ENCODE results near the gene DDX52.

Gene DDX52

GRCh38 chr17:37570527-37571093 is 72.6 kb downstream of the DDX52 start:
- no peak for DNase-seq (ENCODE audit: low read depth)
- peak; percentile 67 for TF ChIP-seq CTCF (IDR thresholded peaks at IDR 0.05; ENCODE audit: control insufficient read depth, insufficient read depth, low read depth, low read length, missing control alignments)
- no peak overlapping the region for H3K4me3 ChIP-seq (ENCODE audit: control insufficient read depth, low read depth, low read length)

- no peak for DNase-seq (ENCODE audit: low read depth)
- no peak overlapping the region for H3K4me3 ChIP-seq (ENCODE audit: control insufficient read depth, low read depth, low read length)
- no peak for TF ChIP-seq CTCF (IDR thresholded peaks at IDR 0.05; ENCODE audit: control insufficient read depth, insufficient read depth, low read depth, low read length, missing control alignments)
Measured at GRCh38 chr17:37568350-37569053, 74.7 kb downstream of the DDX52 start.

DNA sequence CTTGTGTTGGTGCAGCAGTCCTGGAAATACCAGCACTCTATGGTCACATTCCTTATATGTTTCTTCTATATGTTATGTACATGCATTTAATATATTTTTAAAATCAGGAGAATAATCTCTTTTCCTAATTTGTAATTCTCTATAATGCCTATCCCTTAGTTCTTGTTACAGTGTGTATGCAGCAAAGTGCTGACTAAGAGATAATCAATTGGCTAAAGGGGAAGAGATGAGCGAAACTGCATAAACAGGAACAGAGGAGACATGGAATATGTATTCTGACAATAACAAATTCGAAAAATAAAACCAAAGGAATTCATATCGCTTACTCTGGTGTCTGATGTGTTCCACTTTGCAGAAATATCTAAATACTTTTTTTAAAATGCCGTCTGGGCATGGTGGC is 75.7 kb downstream of the DDX52 start:
- no peak overlapping the region for H3K4me3 ChIP-seq (ENCODE audit: control insufficient read depth, low read depth, low read length)
- no peak for DNase-seq (ENCODE audit: low read depth)
- TF ChIP-seq CTCF (IDR thresholded peaks at IDR 0.05; ENCODE audit: control insufficient read depth, insufficient read depth, low read depth, low read length, missing control alignments), result no peak

DNA sequence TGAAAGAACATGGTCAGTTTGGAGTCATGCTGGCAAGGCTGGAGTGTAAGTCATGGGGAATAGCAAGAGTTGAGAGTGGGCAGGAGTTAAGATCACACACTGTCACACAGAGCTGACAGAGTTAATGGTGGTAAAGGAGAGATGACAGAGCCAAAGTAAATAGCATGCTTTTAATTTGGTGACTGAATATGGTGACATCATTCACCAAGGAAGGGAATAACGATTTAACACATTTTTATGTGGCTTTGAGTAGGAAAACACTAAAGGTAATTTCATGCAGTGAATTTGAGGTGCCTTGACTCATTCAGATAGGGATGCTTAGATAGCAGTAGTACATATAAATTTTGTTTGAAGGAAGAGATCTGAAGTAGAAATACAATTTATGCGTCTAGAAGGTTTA is 76.1 kb downstream of the DDX52 start:
- no peak overlapping the region for H3K4me3 ChIP-seq (ENCODE audit: control insufficient read depth, low read depth, low read length)
- TF ChIP-seq CTCF (IDR thresholded peaks at IDR 0.05; ENCODE audit: control insufficient read depth, insufficient read depth, low read depth, low read length, missing control alignments), result no peak

DNA sequence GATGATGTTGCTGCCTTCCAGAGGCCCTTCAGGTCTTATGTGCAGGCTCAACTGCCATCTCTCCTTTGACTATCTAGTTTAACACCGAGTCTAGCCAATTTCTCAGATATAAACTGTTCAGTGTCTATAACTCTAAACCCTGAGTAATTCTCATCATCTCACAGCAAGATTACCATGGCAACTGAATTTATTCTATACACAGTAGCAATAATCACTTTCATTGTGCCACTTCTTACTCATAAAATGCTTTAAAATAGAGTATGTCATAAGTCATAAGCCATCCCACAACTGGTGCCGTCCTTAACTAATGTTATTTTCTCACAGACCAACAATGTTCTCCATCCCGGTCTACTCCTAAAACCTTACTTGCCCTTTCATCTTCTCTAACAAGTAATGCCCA is 79.0 kb downstream of the DDX52 start:
- H3K4me3 ChIP-seq (ENCODE audit: control insufficient read depth, low read depth, low read length), result no peak overlapping the region
- no peak for TF ChIP-seq CTCF (IDR thresholded peaks at IDR 0.05; ENCODE audit: control insufficient read depth, insufficient read depth, low read depth, low read length, missing control alignments)
- DNase-seq (ENCODE audit: low read depth), result no peak

More for the DNA sequence above, 76.1 kb downstream of the DDX52 start:
- no peak for DNase-seq (ENCODE audit: low read depth)

DNA sequence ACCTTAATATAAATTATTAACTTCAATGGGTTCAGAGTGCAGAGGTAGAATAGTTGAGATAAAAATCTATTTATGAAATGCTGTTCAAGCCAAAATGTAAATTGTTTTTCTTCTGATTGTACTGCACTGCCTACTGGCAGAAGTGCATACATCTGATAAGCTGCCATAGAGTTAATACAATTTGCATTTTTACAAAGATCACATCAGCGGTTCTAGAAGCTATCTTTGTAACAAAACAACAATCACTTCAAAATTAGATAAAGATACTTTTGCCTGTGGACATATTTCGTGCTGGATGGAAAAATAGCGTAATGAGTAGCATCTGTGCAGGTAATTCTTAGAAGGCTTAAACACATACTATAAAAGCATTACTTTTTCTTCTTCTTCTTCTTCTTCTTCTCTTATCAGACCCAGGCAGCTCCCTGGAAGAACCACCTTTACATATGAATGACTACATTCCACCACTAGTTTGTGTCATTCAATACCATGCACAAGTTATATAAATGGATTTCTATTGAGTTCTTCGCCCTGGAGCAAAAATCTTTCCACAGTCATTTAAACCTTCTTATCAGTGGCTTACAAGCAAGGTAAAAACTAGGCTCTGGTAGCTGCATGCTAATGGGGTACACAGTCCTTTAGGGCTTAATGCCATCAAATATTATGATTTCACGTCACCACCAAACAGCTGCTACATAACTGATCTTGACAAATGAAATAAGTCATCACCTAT is 81.1 kb downstream of the DDX52 start:
- DNase-seq (ENCODE audit: low read depth), result no peak
- TF ChIP-seq CTCF (IDR thresholded peaks at IDR 0.05; ENCODE audit: control insufficient read depth, insufficient read depth, low read depth, low read length, missing control alignments), result no peak
- H3K4me3 ChIP-seq (ENCODE audit: control insufficient read depth, low read depth, low read length), result no peak overlapping the region

All from AG09309 (cell line).